ENCODE measurements around the gene ZSWIM6.

ZSWIM6 gene

DNA sequence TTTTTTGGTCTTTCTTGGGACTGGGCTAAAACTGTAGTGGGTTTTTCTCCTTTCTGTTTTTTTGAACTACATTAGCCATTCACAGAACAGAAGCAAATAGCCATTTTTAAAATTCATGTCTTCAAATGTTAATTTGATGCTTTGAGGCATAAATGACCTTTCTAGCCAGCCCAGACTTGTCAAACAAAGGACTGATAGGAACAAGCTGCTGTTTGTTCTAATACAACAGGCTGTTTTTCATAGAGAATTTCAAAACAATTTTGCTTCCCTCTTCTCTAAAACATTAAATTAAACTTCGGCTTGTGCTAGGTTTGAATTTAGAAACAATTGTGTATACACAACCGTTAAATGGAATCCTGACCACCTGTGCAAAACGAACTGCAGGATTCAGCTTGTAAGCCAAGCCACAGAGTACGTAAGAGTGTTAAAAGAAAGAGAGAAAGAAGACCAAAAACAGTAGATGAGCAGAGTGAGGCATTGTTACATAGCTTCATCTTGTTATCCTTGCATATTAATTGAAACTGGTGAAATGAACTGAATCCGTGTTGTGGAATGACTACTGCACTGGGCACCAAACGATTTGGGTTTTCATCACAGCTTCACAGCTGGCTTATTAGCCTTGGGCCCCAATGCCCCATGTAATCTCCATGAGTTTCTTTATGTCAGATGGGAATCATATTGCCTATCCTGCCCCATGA lies 100.0 kb downstream of the ZSWIM6 start:
- CTCF ChIA-PET, result no interaction called here

DNA sequence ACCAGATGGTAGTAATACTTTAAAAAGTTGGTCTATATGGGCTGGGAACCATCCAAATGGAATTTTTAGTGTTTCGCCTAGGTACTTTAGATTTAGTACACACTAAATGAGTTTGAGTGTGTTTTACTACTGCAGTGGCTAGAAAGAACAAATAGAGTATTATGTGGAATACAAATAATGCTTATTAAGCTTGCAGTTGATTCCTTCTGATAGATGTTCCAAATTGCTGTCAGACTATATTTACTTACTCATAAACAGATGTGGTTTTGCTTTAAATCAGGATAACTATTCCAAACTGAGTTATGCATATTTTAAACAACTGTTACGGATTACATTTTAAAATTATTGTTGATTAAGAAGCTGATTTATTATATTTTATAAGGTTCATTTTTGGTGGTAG lies 103.3 kb downstream of the ZSWIM6 start:
- ChIA-PET CTCF (no interaction called here), POLR2A (no interaction called here)
- TF ChIP-seq HDGF (IDR thresholded peaks at IDR 0.05; ENCODE audit: borderline replicate concordance) (no peak), LEF1 (IDR thresholded peaks at IDR 0.05; ENCODE audit: borderline replicate concordance) (no peak)
- no peak for DNase-seq (ENCODE audit: extremely low spot score)

More for the DNA sequence above, 100.0 kb downstream of the ZSWIM6 start:
- POLR2A ChIA-PET, result no interaction called here
- DNase-seq (ENCODE audit: extremely low spot score), result no peak
- no peak for TF ChIP-seq FOXA1 (IDR thresholded peaks at IDR 0.05)

DNA sequence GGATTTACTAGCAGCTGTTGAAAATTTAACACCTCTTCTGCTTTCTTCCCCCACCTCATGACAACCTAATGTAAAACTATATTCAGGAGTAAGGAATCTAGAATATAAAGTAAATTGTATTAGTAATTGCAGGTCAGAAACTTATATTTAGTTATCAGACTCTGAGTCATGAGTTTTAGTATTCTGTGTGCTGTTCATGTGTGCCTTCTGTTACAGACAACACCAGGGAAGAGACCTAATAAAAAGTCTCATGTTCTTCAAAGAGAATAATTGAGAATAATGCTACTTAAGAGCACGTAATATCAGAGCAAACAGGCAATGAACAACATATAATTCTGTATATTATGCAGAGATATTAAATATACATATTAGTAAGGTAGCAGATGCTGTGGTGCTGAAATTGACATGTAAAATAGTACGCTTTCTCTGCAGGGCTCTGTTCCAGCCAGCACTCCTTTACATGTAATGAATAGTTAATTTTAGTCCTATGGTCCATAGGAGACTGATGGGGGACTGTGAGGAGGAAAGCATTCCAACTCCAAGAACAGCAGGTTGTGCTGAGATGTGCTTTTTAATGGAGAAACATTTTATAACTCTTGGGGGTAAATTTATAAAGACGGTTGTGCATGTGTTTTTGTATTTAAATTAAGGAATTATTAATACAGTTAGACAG lies 106.4 kb downstream of the ZSWIM6 start:
- ChIA-PET CTCF (interaction anchor here (0.6 kb wide), 1 partner anchor 80 kb away, joined by 4 read pairs; no protein-coding TSS in a partner anchor), POLR2A (no interaction called here)
- no peak for DNase-seq (ENCODE audit: extremely low spot score)
- no peak for TF ChIP-seq BHLHE40 (IDR thresholded peaks at IDR 0.05; ENCODE audit: borderline replicate concordance)
- no peak for TF ChIP-seq L3MBTL2 (conservative IDR thresholded peaks at IDR 0.05)
- TF ChIP-seq TARDBP (IDR thresholded peaks at IDR 0.05), result no peak
- no peak for TF ChIP-seq LEF1 (IDR thresholded peaks at IDR 0.05; ENCODE audit: borderline replicate concordance)
- no peak for TF ChIP-seq ZNF384 (IDR thresholded peaks at IDR 0.05)
- no peak for TF ChIP-seq FOXA1 (IDR thresholded peaks at IDR 0.05)

DNA sequence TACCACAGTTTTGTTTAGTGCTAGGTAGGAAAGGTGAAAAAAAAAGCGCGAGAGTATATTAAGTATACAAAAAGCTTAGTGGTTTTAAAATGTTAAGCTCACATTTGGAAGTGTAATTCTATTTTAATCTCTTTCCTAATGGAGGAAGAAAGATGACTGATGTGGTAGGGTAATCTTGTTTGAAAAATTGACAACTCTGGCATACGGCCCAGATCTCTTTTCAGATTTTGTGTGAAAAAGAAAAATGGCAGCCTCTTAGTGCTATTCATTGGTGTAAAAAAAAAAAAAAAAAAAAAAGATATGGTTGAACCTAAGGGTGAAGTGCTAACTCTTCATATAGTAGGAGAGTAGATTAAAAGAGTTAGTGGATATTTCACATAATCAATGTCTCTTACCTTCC lies 108.0 kb downstream of the ZSWIM6 start:
- CTCF ChIA-PET, result no interaction called here

DNA sequence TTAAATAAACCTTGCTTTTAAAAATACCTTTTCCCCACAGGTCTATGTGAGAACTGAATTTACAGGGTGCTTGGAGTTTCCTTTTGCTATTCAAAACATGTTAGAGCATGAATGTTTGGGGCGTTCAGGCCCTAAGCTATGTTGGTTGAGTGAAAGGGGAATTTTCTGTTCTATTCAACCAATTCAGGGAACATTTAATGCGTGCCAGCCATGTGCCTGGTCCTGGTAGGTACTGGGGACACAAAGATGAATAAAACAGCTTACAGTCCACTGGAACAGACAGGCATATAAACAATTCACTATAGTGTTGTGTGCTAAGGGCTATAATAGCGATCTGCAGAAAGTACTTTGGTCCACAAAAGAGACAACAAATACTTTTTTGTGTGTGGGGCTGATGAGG lies 108.5 kb downstream of the ZSWIM6 start:
- ChIA-PET POLR2A (no interaction called here), CTCF (no interaction called here)
- no peak for DNase-seq (ENCODE audit: extremely low spot score)
- TF ChIP-seq ELF4 (IDR thresholded peaks at IDR 0.05), result no peak

More for the DNA sequence above, 108.0 kb downstream of the ZSWIM6 start:
- POLR2A ChIA-PET, result no interaction called here
- DNase-seq (ENCODE audit: extremely low spot score), result no peak
- no peak for TF ChIP-seq TARDBP (IDR thresholded peaks at IDR 0.05)
- no peak for TF ChIP-seq FOXA1 (IDR thresholded peaks at IDR 0.05)
- no peak for TF ChIP-seq ARNT (IDR thresholded peaks at IDR 0.05)
- TF ChIP-seq ELF4 (IDR thresholded peaks at IDR 0.05), result no peak
- TF ChIP-seq, protein P1, sequence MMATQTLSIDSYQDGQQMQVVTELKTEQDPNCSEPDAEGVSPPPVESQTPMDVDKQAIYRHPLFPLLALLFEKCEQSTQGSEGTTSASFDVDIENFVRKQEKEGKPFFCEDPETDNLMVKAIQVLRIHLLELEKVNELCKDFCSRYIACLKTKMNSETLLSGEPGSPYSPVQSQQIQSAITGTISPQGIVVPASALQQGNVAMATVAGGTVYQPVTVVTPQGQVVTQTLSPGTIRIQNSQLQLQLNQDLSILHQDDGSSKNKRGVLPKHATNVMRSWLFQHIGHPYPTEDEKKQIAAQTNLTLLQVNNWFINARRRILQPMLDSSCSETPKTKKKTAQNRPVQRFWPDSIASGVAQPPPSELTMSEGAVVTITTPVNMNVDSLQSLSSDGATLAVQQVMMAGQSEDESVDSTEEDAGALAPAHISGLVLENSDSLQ (IDR thresholded peaks at IDR 0.05), result no peak
- TF ChIP-seq LEF1 (IDR thresholded peaks at IDR 0.05; ENCODE audit: borderline replicate concordance), result no peak
- TF ChIP-seq FOXM1 (IDR thresholded peaks at IDR 0.05; ENCODE audit: borderline replicate concordance), result no peak
- TF ChIP-seq NFRKB (IDR thresholded peaks at IDR 0.05), result no peak
- TF ChIP-seq SUZ12 (IDR thresholded peaks at IDR 0.05), result no peak
- no peak for TF ChIP-seq L3MBTL2 (conservative IDR thresholded peaks at IDR 0.05)
- TF ChIP-seq SP1 (IDR thresholded peaks at IDR 0.05), result no peak

DNA sequence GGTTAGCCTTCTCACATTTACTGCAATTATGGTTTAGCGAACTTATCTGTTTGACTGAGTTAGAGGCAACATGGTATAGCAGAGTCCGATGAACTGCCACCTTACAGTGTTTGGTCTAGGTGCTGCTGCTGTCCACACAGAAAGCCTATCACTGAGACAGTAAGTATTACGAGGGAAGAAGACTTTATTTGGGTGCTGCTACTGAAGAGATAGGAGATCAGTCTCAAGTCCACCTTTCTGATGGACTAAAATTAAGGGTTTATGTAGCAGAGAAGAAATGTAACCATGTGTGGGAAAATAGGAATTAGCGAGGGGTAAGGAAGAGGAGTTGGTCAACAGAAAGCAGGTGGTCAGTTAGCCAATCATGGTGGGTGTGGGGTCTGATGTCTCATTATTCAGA lies 109.7 kb downstream of the ZSWIM6 start:
- DNase-seq (ENCODE audit: extremely low spot score), result no peak
- POLR2A ChIA-PET, result no interaction called here
- CTCF ChIA-PET, result interaction anchor here (0.6 kb wide), 1 partner anchor 26 kb away, joined by 3 read pairs; no protein-coding TSS in a partner anchor
- no peak for TF ChIP-seq TARDBP (IDR thresholded peaks at IDR 0.05)
- TF ChIP-seq NFRKB (IDR thresholded peaks at IDR 0.05), result no peak
- TF ChIP-seq SUZ12 (IDR thresholded peaks at IDR 0.05), result no peak
- TF ChIP-seq FOXK2 (IDR thresholded peaks at IDR 0.05), result no peak
- TF ChIP-seq SP1 (IDR thresholded peaks at IDR 0.05), result no peak
- no peak for TF ChIP-seq BHLHE40 (IDR thresholded peaks at IDR 0.05; ENCODE audit: borderline replicate concordance)
- TF ChIP-seq CTBP1 (IDR thresholded peaks at IDR 0.05; ENCODE audit: borderline replicate concordance), result no peak
- no peak for TF ChIP-seq FOXA1 (IDR thresholded peaks at IDR 0.05)
- no peak for TF ChIP-seq ARNT (IDR thresholded peaks at IDR 0.05)
- TF ChIP-seq HDGF (IDR thresholded peaks at IDR 0.05; ENCODE audit: borderline replicate concordance), result no peak
- TF ChIP-seq, protein P1 (IDR thresholded peaks at IDR 0.05), result no peak
- TF ChIP-seq LEF1 (IDR thresholded peaks at IDR 0.05; ENCODE audit: borderline replicate concordance), result no peak

DNA sequence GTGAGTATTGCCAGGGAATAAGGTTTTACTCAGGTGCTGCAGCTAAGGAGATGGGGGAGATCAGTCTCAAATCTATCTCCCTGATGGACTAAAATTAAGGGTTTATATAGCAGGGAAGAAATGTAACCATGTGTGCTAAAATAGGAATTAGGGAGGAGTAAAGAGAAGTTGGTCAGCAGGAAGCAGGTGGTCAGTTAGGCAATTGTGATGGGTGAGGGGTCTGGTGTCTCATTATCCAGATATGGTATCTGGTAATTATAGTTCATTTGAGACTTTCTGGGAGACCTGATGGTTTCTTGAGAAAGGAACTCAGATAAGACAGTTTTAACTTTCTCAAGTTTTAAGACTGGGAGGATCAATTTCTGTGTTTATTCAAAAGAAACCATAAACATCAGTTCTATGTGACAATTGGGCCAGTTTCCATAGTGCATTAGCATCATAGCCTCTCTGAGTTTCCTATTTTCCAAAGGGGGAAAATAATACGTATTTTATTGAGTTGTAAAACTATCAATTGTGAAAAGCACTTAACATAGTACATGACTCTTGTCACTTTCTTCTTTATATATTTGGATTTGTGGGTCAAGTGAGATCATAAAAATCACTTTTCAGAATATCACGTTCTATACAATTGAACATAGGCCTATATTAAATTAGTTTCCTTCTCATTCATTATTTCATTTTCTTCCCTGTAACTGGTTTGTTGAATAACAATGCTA lies 115.9 kb downstream of the ZSWIM6 start:
- no peak for DNase-seq (ENCODE audit: extremely low spot score)
- CTCF ChIA-PET, result no interaction called here
- no peak for TF ChIP-seq CTBP1 (IDR thresholded peaks at IDR 0.05; ENCODE audit: borderline replicate concordance)
- TF ChIP-seq BHLHE40 (IDR thresholded peaks at IDR 0.05; ENCODE audit: borderline replicate concordance), result no peak
- TF ChIP-seq HDGF (IDR thresholded peaks at IDR 0.05; ENCODE audit: borderline replicate concordance), result no peak
- no peak for TF ChIP-seq ZNF384 (IDR thresholded peaks at IDR 0.05)
- TF ChIP-seq TARDBP (IDR thresholded peaks at IDR 0.05), result no peak
- no peak for TF ChIP-seq SP1 (IDR thresholded peaks at IDR 0.05)
- TF ChIP-seq FOXA1 (IDR thresholded peaks at IDR 0.05), result no peak
- TF ChIP-seq, protein P1 (IDR thresholded peaks at IDR 0.05), result no peak
- no peak for TF ChIP-seq SUZ12 (IDR thresholded peaks at IDR 0.05)
- no peak for TF ChIP-seq ARNT (IDR thresholded peaks at IDR 0.05)
- TF ChIP-seq FOXK2 (IDR thresholded peaks at IDR 0.05), result no peak
- no peak for TF ChIP-seq ELF4 (IDR thresholded peaks at IDR 0.05)
- TF ChIP-seq LEF1 (IDR thresholded peaks at IDR 0.05; ENCODE audit: borderline replicate concordance), result no peak
- TF ChIP-seq L3MBTL2 (conservative IDR thresholded peaks at IDR 0.05), result no peak
- TF ChIP-seq NFRKB (IDR thresholded peaks at IDR 0.05), result no peak
- TF ChIP-seq FOXM1 (IDR thresholded peaks at IDR 0.05; ENCODE audit: borderline replicate concordance), result no peak
- POLR2A ChIA-PET, result no interaction called here
